Adipose tissue (tissue), 3 donors: ENCODE results near the gene MYO18B. TPM values are rescaled to one million over a fixed set of nuclear protein-coding genes. Genes with fewer than 3 reads are reported as not detected.

Source experiments
- H3K27ac ChIP-seq: one replicate; pipeline ENCODE4 v1.5.1; 2013; ENCODE audit warnings: low read depth, low read length
- WGBS, 3 donors: extraction: QIAGEN DNeasy Blood & Tissue Kit; methylation state at CpG; one replicate each; pipeline ENCODE4 v1.1.7; 2013; 5-methylcytosine and 5-hydroxymethylcytosine counted together
- polyA plus RNA-seq, 3 donors: library from polyadenylated mRNA; stranded (reverse); fragments of 200-250 nt; gene quantifications; one replicate each; pipeline ENCODE4 v1.2.3, GENCODE V29; 2013
- donor health status: healthy with polysubstance abuse.
- donor health status: Bipolar disorder and iron deficiency.
- donor health status: healthy.

The MYO18B gene
- polyA plus RNA-seq, 3 donors = 0.06 to 0.34 (median 0.21) TPM

GRCh38 chr22:26021516-26021915 is 279.5 kb downstream of the MYO18B start:
- 83 to 91% (median 86%) methylated on average over 2 of the region's 2 CpGs for WGBS, 3 donors
- H3K27ac ChIP-seq = no peak overlapping the region

GRCh38 chr22:26023104-26023775 is 281.3 kb downstream of the MYO18B start:
- H3K27ac ChIP-seq = no peak overlapping the region
- 64 to 71% (median 67%) methylated on average over 9 of the region's 9 CpGs for WGBS, 3 donors

- no peak overlapping the region for H3K27ac ChIP-seq
- 70 to 73% (median 70%) methylated on average over 6 of the region's 6 CpGs for WGBS, 3 donors
Measured at GRCh38 chr22:26025626-26026025, 283.6 kb downstream of the MYO18B start.

GRCh38 chr22:26027341-26027740 is 285.4 kb downstream of the MYO18B start:
- WGBS, 3 donors = 88 to 92% (median 91%) methylated on average over 23 of the region's 23 CpGs
- no peak overlapping the region for H3K27ac ChIP-seq

- WGBS, 3 donors = 84 to 89% (median 85%) methylated on average over 6 of the region's 6 CpGs
- H3K27ac ChIP-seq = no peak overlapping the region
Measured at GRCh38 chr22:26031641-26032040, 289.7 kb downstream of the MYO18B start.

DNA sequence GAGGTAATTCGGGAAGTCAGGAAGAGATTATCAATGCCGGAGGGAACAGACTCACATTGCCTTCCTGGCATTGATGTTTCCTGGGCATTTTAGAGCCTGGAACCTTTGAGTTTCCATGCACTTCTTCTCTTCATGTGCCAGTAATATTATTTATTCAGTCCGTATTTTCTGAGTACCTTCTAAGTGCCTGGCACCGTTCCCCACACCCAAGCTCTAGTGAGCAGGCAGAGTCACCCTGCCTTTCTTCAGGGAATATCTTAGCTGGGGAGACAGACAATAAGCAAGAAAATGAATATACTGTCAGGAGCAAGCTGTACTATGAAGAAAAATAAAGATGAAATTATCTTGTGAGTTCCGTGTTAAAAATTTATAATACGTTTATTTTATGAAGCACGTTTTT is 291.1 kb downstream of the MYO18B start:
- no peak overlapping the region for H3K27ac ChIP-seq
- WGBS, 3 donors = 78 to 87% (median 85%) methylated on average over 7 of the region's 7 CpGs

- H3K27ac ChIP-seq = no peak overlapping the region
Measured at GRCh38 chr22:26033586-26033985, 291.6 kb downstream of the MYO18B start.

DNA sequence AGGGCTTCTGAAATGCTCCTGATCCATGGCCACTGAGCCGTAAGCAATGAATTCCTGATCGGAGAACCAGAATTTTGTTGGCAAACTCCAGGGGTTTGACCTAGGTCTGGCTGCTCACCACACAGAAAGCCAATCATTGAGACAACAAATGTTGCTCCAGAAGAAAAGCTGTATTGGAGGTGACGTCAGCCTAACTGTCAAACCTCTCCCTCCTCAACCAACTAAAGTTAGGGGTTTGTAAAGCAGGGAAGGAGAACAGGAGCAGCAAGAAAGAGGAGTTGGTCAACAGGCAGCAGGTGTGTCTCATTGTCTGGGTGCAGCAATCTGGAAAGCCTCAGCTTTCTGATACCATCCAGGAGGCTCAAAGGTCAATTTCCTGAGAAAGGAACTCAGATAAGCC is 293.5 kb downstream of the MYO18B start:
- 85 to 89% (median 87%) methylated on average over 3 of the region's 3 CpGs for WGBS, 3 donors
- no peak overlapping the region for H3K27ac ChIP-seq

DNA sequence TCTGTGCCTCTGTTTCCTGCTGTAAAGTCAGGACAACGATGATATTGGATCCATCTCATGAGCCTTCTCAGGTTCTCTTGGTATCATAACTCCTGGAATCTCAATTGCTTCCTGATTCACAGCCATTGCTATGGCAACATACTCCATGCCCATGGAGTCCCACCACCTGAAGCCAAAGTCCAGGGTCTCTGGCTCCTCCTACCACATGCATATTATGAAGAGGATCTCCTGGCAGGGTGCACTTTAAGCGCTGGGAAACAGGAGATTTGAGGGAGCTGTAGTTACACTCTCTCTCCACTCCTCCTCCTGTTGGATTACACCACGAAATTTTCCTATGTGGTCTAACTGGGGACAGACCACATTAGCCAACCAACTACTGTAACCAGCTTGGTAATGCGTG is 296.4 kb downstream of the MYO18B start:
- WGBS, 3 donors = 25 to 45% (median 32%) methylated on average over 4 of the region's 4 CpGs

GRCh38 chr22:26041931-26042330 is 299.9 kb downstream of the MYO18B start:
- 79 to 85% (median 83%) methylated on average over 4 of the region's 4 CpGs for WGBS, 3 donors
- H3K27ac ChIP-seq = no peak overlapping the region

More for the DNA sequence above, 296.4 kb downstream of the MYO18B start:
- no peak overlapping the region for H3K27ac ChIP-seq

- no peak overlapping the region for H3K27ac ChIP-seq
- 73 to 79% (median 75%) methylated on average over 2 of the region's 2 CpGs for WGBS, 3 donors
Measured at GRCh38 chr22:26043031-26043430, 301.0 kb downstream of the MYO18B start.

- H3K27ac ChIP-seq = no peak overlapping the region
- 50 to 88% (median 87%) methylated on average over 2 of the region's 2 CpGs for WGBS, 3 donors
Measured at GRCh38 chr22:26045051-26045450, 303.1 kb downstream of the MYO18B start.

DNA sequence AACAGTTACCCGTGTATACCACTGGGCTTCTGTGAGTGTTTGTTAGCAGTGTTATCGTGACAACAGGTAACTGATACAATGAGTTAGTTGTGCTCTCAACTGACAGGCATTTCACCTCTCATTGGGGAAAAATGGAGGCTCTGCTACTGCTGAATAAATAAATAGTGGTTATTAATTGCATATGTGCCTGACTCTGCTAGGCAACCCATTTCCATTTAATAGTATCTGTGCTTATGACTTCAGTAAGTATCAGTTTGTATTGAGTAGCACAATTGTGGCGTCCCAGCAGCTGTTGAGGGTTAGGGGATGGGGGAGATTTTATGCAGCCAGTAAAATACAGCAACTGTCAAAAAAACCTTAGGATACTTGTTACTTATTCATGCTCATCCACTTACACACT is 303.9 kb downstream of the MYO18B start:
- H3K27ac ChIP-seq = no peak overlapping the region
- WGBS, 3 donors = 34 to 86% (median 83%) methylated on average over 3 of the region's 3 CpGs

- no peak overlapping the region for H3K27ac ChIP-seq
- 93 to 97% (median 96%) methylated on average over 2 of the region's 2 CpGs for WGBS, 3 donors
Measured at GRCh38 chr22:26047516-26047915, 305.5 kb downstream of the MYO18B start.

DNA sequence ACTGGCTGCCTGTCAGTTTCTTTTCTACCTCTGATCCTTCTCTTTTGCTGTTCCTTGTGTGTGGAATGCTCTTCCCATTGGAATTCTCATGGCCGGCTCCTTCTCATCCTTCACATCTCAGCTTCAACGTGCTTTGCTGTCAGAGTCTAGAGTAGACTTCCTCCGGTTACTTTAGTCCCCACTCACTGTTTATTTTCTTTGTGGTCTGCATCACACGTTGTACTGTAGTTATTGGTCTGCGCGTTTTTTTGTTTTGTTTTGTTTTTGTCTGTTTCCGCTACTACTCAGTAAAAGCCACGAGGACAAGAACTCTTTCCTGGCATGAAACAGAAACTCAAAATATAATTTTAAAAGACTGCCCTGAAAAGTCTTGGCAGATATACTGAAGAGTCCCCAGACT is 305.9 kb downstream of the MYO18B start:
- 52 to 75% (median 57%) methylated on average over 8 of the region's 8 CpGs for WGBS, 3 donors
- no peak overlapping the region for H3K27ac ChIP-seq

DNA sequence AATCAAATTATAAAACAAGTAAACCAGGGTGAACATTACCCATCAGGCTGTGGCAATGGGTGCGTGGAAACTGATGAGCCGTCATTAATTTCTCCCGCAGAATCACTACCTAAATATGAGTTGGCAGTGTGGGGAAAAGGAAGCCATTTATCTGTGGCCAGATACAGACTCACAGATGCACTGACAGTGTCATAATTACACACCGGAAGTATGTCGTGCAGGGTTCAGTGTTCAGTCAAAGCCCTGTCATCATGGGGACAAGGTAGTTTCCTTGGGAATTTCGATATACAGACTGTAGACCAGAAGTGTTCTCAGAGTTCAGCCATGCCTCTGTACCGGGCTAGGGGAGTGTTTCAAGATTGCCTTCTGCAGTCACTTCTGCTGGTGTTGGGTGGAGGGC is 308.1 kb downstream of the MYO18B start:
- WGBS, 3 donors = 73 to 75% (median 73%) methylated on average over 7 of the region's 7 CpGs
- H3K27ac ChIP-seq = no peak overlapping the region

- WGBS, 3 donors = 61 to 71% (median 68%) methylated on average over 4 of the region's 4 CpGs
Measured at GRCh38 chr22:26053737-26054316, 311.8 kb downstream of the MYO18B start.

GRCh38 chr22:26054841-26055605 is 313.0 kb downstream of the MYO18B start:
- H3K27ac ChIP-seq = no peak overlapping the region
- WGBS, 3 donors = 51 to 56% (median 52%) methylated on average over 6 of the region's 6 CpGs

More at GRCh38 chr22:26053737-26054316, 311.8 kb downstream of the MYO18B start:
- no peak overlapping the region for H3K27ac ChIP-seq

- H3K27ac ChIP-seq = no peak overlapping the region
- 30 to 78% (median 58%) methylated on average over 1 of the region's 1 CpG for WGBS, 3 donors
Measured at GRCh38 chr22:26055693-26056092, 313.7 kb downstream of the MYO18B start.
